GM19463 (cell line): Measurements from ENCODE around the gene TGFA.

Source experiments
- ATAC-seq: cut with Tn5 transposase; IDR thresholded peaks from one replicate; pipeline ENCODE4 v1.9.1; 2021; ENCODE audit warnings: mild to moderate bottlenecking, moderate library complexity; ENCODE audit not compliant: unreplicated experiment

TGFA gene

GRCh38 chr2:70525032-70525431 is 28.6 kb downstream of the TGFA start:
- ATAC-seq: no peak

GRCh38 chr2:70523996-70524965 is 29.3 kb downstream of the TGFA start:
- ATAC-seq: no peak

DNA sequence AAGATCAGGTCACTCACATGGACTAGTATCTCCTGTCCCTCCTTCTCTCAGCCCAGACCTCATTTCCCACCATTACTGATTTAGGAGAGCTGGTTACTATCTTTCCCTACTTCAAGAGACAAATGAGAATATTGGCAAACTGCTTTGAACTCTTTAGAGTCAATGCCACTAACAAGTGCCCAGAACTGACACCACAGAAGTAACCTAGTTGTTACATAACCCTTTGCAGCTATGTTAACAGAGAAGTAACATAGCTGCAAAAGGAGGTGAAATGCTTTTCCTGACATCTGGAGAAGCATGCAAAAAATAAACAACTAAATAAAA is 30.0 kb downstream of the TGFA start:
- no peak for ATAC-seq

GRCh38 chr2:70522627-70523026 is 31.0 kb downstream of the TGFA start:
- ATAC-seq: no peak

DNA sequence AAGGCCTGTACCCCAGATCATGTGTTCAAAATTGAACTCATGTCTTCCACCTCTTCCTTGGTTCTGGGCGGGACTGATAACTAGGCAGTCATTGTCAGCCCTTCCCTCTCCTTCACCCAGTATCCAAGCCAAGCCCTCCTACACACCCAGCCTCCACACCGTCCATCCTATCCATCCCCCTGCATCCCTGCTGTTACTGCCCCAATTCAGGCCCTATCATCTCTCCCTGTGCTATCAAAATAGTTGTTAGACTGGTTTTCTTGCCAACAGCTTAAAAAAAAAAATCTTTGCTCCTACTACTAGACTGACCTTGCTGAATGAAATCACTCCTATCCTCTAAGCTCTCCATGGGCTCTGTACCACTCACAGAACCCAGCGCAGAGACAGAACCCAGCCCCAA is 32.8 kb downstream of the TGFA start:
- ATAC-seq: no peak

DNA sequence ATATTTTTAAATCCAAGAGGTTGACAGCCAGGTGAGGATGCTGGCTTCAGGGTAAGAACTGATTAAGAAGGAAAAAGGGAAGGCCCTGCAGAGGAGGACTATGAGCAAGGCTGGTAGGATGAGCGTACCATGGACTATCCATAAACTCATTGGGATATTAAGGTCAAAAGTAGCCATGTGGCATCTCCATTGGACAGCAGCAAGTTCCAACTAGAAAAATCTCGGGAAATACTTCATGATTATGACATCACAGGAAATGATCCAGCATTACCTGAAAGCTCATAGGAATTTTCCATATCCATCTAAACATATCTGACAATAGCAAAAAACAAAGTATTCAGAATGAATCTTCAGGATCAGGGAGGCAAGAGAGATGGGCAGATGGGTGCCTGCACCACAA is 34.2 kb downstream of the TGFA start:
- ATAC-seq: no peak

GRCh38 chr2:70518557-70518956 is 35.1 kb downstream of the TGFA start:
- no peak for ATAC-seq

- ATAC-seq: no peak
Observed at GRCh38 chr2:70517804-70518203, 35.8 kb downstream of the TGFA start.

DNA sequence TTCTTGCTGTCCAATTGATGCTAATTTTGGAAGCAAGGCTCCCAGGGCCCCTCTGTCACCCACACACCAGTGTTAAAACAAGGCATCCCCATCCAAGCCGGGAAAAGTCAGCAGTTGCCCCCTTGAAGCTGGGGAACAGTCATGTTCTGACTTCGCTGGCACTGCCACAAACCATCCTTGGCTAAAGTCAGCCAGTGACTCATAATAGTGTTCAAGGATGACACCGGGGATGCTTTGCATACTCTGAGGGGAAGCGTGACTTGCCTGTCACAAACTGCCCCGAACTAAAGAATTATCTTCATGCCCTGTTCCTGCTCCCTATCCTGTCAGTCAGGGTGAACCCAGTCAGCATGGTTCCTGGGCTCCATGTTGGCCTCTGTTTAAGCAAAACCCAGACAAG is 37.0 kb downstream of the TGFA start:
- peak; percentile 99 for ATAC-seq

GRCh38 chr2:70515938-70516337 is 37.7 kb downstream of the TGFA start:
- ATAC-seq: no peak

GRCh38 chr2:70514612-70515055 is 39.0 kb downstream of the TGFA start:
- ATAC-seq: no peak

DNA sequence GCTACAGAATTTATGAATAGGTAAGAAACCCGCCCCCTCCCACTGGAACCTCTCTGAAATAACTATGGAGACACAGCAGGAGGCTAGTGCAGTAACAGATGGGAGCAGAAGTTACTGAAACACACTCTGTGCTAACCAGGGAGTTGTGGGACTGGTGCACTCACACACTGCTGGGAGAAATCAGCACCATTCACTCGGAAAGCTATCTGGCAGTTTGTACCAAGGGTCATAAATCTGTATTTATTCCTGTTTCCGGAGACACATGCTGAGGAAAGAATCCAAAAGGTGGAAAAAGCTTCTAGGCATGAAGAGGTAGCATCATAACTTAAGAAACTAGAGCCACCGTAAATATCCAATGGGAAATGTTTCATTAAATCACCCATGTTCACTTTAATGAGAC is 39.9 kb downstream of the TGFA start:
- ATAC-seq: no peak

DNA sequence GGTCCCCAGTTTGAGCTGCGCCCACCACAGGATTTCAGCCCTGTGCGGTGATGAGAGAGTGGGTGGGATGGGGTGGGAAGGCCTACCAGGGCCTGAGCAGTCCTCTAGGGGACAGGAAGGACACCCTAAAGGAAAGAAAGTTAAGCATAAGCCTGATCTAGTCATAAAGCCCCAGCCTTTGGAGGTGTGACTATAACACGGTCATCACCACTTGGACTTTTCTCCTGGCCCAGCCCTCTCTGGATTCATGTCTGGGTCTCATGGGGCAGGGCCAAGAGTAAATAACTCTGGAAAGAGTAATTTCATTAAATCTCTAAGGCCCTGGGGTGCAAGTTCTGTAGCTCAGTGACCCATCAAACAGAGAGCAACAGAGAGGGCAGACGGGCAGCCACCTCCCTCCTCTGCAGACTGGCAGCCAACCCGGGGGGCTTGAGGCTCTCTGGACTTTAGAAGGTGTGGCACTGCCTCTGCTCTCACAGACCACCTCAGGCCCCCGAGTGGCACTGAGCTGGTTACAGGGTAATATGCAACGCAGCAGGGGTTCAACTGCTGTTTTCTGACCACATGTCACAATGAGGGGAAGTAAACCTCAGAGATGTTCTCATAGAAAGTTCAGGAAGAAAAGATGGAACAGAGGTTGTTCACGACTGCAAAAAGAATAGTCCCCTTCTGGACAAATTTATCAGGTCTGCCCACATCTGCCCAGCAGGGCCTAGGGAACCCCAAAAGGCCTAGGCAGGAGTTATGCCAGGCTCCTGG is 41.5 kb downstream of the TGFA start:
- no peak for ATAC-seq

GRCh38 chr2:70510313-70510712 is 43.3 kb downstream of the TGFA start:
- no peak for ATAC-seq

DNA sequence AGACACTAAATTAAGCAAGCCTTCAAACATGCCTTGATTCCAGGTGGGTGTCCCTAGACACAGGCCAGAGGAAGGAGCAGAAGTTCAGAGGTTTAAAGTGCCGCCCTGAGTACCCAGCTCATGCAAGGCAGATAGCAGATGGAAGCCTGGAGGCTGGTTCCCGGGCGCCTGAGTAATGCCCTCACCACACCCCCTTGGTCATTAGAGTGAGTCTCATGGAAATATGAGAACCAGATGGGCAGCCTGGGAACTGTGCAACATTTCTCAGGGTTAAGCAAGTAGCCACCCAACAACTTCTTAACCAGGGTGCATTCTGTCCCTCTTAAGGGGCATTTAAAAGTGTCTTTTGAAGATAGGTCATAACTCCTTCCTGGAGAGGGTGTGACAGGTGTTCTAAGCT is 44.1 kb downstream of the TGFA start:
- no peak for ATAC-seq

DNA sequence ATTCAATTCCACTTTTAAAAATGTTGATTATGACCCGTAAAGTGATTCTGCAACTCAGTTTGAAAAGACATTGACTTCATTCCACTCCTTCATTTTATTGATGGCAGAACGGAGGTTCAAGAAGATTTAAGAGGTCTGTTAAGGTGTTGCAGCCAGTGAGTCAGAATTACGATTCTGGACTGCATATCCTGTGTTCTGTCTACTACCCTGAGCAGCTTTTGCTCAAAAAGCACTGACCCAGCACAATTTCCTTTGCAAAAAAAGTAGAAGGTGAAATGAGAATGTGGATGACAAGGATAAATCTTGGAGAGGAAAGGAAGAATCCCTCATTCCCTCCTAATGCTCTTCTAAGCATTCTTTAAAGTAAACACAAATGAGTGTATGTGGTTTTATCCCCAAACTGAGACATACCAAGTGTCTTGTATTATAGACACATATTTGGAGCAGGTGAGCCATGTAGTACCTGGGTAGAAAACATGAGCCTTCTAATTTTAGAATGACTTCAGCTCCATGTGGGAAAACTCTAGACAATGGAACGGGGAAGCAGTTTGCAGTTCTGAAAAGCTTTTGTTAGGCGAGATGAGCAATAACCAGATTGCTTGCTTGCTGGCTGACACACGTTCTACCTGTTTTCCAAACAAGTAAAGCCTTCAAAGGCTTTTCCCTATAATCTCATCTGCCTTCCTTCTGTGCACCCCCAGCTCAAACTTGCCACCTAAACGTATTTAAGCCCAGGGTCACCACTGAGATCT is 44.7 kb downstream of the TGFA start:
- no peak for ATAC-seq

DNA sequence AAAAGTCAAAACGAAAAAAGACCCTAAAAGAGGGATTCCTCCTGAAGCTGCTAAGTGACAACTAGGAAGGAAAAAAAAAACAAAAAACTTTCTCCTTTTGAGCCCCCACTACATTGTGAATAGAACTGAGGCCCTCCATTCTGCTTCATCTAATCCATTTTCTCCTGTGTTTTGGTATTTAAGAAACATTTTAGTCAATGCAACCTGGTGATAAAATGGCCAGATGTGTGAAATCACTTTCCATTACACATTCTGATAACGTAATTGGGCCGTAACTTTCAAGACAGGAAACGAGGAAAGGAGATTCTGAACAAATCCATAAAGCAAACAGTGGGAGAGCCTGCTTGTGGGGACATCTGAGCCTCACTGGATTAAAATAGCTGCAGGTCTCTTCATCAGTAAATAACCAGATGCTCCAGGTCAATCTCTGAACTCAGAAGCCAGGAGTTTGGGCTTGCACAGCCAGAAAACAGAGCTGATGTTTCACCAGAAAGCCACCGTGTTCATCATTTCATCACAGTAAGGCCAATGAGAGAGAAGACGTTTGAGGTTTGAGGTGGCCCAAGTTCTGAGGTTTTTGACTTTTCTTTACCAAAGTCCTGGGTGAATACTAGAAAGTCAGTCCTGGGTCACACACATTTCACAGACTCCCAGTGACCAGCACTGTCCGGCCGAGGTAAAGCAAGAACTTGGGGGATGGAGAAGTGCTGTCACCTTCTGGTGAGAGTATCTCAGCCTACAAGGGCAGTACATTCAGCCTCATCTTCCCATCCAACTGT is 47.8 kb downstream of the TGFA start:
- no peak for ATAC-seq

GRCh38 chr2:70504750-70505149 is 48.9 kb downstream of the TGFA start:
- no peak for ATAC-seq

DNA sequence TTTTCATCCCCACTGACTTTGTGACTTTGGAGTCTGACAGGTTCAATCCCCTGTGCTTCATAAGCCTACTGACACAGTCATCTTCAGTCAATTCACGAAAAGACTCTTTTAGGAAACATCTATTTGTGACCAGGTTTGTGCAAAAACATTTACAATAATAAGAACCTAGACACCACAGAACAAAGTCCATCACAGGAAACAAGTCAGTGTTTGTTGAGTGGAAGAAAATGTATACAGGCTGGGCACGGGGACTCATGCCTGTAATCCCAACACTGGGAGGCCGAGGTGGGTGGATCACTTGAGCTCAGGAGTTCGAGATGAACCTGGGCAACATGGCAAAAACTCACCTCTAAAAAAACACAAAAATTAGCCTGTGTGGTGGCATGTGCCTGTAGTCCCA is 49.7 kb downstream of the TGFA start:
- ATAC-seq: no peak

- ATAC-seq: no peak
Observed at GRCh38 chr2:70501728-70502127, 51.9 kb downstream of the TGFA start.

- ATAC-seq: no peak
Observed at GRCh38 chr2:70501215-70501614, 52.4 kb downstream of the TGFA start.
